VCaP (cell line): Measurements from ENCODE around the gene FAM163A.

ENCODE experiments used
- H3K27ac ChIP-seq: fragments of 450-650 bp; 2 replicates; pipeline ENCODE4 v1.5.1; 2017
- CTCF ChIP-seq: fragments of 450-650 bp; conservative IDR thresholded peaks from 2 replicates; pipeline ENCODE4 v1.5.1; 2017; ENCODE audit warnings: mild to moderate bottlenecking, moderate library complexity

The FAM163A gene

GRCh38 chr1:179753061-179753460 is 10.0 kb downstream of the FAM163A start:
- no peak overlapping the region for H3K27ac ChIP-seq
- TF ChIP-seq CTCF = no peak

DNA sequence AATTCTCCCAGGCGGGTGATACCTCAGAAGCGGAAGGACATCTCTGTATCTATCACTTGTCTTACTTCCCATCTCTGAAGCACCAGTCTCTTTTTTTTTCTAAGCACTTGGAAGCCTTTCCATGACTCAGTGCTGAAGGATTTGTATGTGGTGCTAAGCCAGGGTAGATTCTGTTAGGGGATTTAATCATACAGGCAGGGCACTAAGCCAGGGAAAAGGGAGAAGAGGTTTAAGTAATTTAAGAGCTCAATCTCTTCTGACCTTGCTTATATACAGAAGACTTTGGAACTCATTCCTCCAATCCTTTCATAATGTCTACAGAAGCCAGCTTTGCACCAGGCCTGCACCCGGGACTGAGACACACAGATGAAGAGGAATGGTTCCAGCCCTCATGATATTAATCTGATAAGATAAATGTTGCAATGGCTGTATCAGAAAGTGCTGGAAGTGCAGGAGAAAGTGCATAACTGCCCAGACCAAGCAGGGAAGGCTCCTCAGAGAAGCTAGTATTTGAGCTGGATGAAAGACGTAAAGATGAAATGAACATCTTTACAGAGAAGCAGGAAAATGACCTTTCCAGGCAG is 11.0 kb downstream of the FAM163A start:
- no peak for TF ChIP-seq CTCF
- no peak overlapping the region for H3K27ac ChIP-seq

GRCh38 chr1:179757933-179758332 is 14.8 kb downstream of the FAM163A start:
- H3K27ac ChIP-seq = no peak overlapping the region
- no peak for TF ChIP-seq CTCF

GRCh38 chr1:179760521-179760920 is 17.4 kb downstream of the FAM163A start:
- no peak overlapping the region for H3K27ac ChIP-seq
- TF ChIP-seq CTCF = no peak

DNA sequence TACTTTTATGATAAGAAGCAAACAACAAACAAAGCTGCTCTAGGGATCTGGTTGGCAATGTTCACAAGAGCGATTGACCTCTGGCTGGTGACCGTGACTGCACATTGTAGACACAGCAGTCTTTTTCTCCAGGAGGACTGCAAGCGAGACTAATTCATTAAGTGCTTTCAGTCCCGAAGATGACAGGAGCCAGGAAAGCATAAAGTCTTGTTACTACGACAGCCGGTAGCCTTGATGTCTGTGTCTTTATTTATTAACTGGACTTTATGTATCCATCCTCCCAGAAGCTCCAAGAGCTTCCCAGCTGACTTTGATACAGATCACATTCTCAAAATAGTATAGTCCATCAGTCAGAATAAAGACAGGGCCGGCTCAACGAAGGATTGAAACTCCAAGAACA is 18.2 kb downstream of the FAM163A start:
- H3K27ac ChIP-seq = no peak overlapping the region
- no peak for TF ChIP-seq CTCF

DNA sequence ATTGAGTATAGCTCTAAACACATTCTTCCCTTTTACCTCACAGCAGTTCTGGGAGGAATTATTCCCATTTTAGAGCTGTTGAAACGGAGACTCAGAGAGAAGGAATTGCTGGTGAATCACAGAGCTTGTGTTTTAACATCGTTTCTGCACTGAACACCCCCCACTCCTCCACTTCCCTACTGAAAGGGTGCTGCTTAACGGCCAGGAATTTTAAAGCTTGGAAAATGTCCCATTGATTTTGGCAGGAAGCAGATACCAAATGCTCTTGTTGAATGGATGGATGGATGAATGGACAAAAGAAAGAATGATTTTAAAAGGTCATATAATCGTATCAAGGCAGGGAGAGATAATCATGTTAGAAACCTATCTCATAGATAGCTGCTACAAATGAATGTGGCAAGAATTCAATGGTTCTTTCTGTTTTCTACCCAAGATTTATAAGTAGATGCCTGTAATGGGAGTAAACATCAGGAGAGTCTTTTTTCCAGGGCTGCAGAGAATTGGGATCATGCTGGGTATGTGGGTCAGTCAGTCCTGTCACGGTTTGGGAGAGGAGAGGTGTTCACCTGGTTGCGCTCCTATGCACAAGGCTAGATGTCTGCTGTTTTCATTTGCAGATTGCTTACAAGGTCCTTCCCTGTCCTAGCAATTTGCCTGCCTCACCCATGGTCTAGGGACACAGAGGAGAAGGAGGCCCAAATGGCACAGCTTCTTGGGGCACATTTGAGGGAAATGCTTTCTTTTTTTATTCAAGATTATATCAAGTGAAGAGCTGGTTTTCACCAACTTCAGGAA is 19.0 kb downstream of the FAM163A start:
- no peak overlapping the region for H3K27ac ChIP-seq
- TF ChIP-seq CTCF = no peak

DNA sequence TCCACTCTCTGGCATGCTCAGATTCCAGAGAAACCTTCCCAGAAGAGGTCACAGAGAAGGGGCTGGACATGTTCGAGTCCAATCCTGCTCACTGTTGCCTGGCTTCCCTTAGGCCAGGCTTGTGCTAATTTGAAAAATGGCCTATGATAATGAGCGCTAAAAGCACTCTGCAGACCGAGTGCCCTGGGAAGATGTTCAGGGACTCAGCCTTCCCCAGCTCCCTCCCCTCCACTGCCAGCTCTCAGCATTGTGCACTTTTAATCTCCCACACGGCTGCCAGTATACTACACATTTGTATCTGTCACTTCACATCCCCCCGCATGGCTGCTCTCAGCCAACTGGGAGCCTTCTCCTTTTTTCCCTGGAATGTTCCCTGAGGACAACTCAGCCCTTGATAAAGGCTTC is 24.1 kb downstream of the FAM163A start:
- TF ChIP-seq CTCF = no peak
- H3K27ac ChIP-seq = no peak overlapping the region
